ENCODE measurements around the gene MIS18BP1.
"Not testable (repeated sequence)": the region's sequence is repeated elsewhere in the genome, so short reads cannot be mapped to it uniquely, and the experiment has no call there.

- TF ChIP-seq, protein P1, sequence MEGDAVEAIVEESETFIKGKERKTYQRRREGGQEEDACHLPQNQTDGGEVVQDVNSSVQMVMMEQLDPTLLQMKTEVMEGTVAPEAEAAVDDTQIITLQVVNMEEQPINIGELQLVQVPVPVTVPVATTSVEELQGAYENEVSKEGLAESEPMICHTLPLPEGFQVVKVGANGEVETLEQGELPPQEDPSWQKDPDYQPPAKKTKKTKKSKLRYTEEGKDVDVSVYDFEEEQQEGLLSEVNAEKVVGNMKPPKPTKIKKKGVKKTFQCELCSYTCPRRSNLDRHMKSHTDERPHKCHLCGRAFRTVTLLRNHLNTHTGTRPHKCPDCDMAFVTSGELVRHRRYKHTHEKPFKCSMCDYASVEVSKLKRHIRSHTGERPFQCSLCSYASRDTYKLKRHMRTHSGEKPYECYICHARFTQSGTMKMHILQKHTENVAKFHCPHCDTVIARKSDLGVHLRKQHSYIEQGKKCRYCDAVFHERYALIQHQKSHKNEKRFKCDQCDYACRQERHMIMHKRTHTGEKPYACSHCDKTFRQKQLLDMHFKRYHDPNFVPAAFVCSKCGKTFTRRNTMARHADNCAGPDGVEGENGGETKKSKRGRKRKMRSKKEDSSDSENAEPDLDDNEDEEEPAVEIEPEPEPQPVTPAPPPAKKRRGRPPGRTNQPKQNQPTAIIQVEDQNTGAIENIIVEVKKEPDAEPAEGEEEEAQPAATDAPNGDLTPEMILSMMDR (conservative IDR thresholded peaks at IDR 0.05; ENCODE audit: low read depth in 2 of 2) = not testable (repeated sequence)
- TF ChIP-seq POLR2AphosphoS5 (IDR thresholded peaks at IDR 0.05; ENCODE audit: low read depth); STAT1 (IDR thresholded peaks at IDR 0.05; ENCODE audit: unreplicated experiment); EZH2 (IDR thresholded peaks at IDR 0.05; ENCODE audit: low read depth, unreplicated experiment); CREB1 (CRISPR knock-in tag; IDR thresholded peaks at IDR 0.05; ENCODE audit: low read depth); EZH2phosphoT487 (IDR thresholded peaks at IDR 0.05; ENCODE audit: unreplicated experiment): not testable (repeated sequence)
These were observed 28.9 kb upstream of the MIS18BP1 start for GRCh38 chr14:45281731-45282400.

All from GM23338 (cell line).